Measurements from ENCODE around the gene CNTN5.

CNTN5 gene

GRCh38 chr11:99371257-99371656 lies 350.5 kb downstream of the CNTN5 start:
- no peak for DNase-seq (ENCODE audit: low read depth in 2 of 3, low spot score in 1 of 3)

GRCh38 chr11:99376463-99376862 lies 355.7 kb downstream of the CNTN5 start:
- no peak for DNase-seq (ENCODE audit: low read depth in 2 of 3, low spot score in 1 of 3)

GRCh38 chr11:99383648-99384245 lies 363.0 kb downstream of the CNTN5 start:
- DNase-seq (ENCODE audit: low read depth in 2 of 3, low spot score in 1 of 3), result no peak

- no peak for DNase-seq (ENCODE audit: low read depth in 2 of 3, low spot score in 1 of 3)
Measured at GRCh38 chr11:99391245-99391644, 370.5 kb downstream of the CNTN5 start.

DNA sequence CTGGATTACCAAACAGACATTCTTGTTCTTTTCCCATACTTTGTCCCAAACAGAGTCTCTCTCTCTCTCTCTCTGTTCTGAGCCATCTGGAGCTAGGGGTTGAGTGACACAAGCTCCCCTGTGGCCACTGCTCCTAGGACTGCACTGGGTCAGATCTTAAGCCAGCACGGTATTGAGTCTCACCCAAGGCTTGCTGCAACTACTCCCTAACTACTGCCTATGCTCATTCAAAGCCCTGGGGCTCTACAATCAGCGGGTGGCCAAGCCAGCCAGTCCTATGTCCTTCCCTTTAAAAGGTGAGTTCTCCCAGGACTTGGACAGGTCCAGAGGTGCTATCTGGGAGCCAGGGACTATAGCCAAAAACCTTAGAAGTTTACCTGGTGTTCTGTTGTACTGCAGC lies 385.6 kb downstream of the CNTN5 start:
- no peak for DNase-seq (ENCODE audit: low read depth in 2 of 3, low spot score in 1 of 3)

DNA sequence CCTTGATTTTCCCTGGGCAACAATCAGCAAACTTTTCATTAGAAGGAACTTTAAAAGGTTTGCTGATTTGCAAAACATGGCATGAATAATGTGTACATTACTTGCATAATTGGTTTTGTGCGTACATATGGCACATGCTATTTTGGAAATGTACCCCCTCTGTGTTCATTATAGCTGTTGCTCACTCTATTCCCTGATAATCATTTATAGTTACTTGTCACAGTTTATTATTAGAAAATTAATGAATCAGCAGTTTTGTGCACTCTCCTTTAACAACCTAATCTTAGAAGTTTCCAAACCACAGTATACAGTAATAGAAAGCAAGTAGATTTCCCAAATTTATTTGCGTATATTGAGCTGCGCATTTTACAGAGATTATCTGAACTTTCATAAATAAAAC lies 389.9 kb downstream of the CNTN5 start:
- no peak for DNase-seq (ENCODE audit: low read depth in 2 of 3, low spot score in 1 of 3)

GRCh38 chr11:99418927-99419720 lies 398.4 kb downstream of the CNTN5 start:
- no peak for DNase-seq (ENCODE audit: low read depth in 2 of 3, low spot score in 1 of 3)

- DNase-seq (ENCODE audit: low read depth in 2 of 3, low spot score in 1 of 3), result no peak
Measured at GRCh38 chr11:99419991-99420390, 399.2 kb downstream of the CNTN5 start.

GRCh38 chr11:99422581-99423427 lies 402.1 kb downstream of the CNTN5 start:
- no peak for DNase-seq (ENCODE audit: low read depth in 2 of 3, low spot score in 1 of 3)

DNA sequence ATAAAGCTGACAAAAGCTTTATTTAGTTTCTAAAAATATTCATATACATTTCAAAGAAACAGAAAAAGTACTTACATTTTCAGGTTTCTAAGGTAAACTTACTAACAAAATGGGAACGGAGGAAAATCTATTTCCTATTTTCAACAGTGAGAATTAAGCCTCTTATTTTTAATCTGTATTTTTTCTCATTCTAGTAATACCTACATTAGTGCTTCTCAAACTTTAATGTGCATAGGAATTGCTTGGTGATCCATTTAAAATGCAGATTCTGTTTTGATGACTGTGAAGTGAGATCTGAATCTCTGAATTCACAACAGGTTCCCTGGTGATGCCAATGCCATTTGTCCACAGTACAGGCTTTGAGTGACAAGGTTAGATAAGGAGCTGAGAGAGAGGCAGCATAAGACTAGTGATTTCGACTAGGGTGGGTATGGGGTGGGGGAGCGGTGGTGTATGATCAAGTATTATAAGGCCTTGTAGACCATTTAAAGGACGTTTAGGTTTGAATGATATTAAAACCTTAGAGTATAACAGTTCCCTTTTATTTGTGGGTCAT lies 402.8 kb downstream of the CNTN5 start:
- no peak for DNase-seq (ENCODE audit: low read depth in 2 of 3, low spot score in 1 of 3)

GRCh38 chr11:99424313-99425084 lies 403.8 kb downstream of the CNTN5 start:
- no peak for DNase-seq (ENCODE audit: low read depth in 2 of 3, low spot score in 1 of 3)

DNA sequence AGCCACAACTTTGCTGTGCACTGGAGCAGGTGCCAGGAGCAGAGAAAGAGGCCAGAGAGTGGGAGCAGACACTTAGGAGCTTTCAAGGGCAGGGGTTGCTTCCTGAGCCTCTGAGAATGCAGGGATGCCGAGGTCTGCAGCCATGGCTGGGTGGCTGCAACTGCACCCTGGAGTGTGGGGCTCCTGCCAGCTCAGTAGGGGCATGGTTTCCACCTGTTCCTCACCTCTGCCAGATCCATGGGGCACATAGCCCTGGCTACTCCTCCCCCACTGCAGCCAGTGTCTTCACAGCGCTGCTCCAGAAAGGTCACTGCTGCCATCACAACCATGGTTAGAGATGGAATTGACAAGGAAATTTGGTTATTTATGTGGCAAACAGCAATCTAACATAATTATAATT lies 404.8 kb downstream of the CNTN5 start:
- no peak for DNase-seq (ENCODE audit: low read depth in 2 of 3, low spot score in 1 of 3)

DNA sequence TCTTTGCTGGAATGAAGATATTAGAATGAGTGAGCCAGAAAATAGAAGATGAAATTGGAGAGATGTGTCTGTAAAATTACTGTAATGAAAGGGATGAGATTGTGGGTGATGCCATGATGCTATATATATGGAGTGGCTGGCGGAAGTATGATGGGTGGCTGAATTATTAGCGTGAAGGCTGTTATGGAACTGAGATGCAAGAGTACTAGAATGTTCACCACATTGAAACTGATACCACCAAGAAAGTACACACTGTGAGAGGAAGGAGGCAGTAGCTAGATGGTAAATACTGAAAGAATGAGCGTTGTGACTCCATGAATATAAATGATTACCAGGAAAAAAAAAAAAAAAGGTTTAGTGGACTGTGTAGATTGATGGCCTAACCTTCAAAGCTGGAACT lies 411.9 kb downstream of the CNTN5 start:
- no peak for DNase-seq (ENCODE audit: low read depth in 2 of 3, low spot score in 1 of 3)

DNA sequence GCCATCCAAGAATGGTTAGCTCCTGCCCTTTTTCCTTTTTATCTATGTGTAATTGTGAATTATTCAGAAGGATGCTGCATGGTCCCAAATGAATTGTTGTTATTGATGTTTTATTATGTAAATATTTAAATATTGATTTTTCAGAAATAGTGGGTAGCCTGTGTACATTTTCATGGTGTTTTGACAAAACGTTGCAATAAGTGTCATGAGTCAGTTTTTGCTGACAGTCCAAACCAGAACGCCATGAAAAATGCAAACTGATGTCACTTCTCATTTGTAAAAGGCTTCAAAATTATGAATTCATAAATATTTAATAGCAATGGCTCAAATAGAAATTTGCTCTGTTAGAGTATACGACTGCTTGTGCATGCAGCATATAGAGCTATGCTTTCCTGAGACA lies 422.5 kb downstream of the CNTN5 start:
- no peak for DNase-seq (ENCODE audit: low read depth in 2 of 3, low spot score in 1 of 3)

DNA sequence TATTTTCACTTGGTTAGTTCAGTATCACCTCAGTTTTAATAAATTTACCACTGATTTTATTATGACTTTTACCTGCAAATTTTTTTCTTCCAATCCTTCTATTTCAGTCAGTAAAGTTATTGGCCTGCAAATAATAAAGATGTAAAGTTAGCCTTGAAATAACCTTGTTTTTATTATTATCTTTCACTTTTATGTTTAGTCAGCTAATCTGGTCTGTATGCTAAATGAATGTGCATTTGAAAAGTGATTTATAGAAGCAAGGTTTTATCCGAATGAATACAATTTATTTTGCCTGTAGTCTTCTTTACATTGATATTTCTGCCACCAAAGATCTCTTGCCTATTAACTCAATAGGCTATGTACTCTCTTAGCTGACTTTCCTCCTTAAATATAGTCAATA lies 425.7 kb downstream of the CNTN5 start:
- DNase-seq (ENCODE audit: low read depth in 2 of 3, low spot score in 1 of 3), result no peak

GRCh38 chr11:99449345-99449744 lies 428.6 kb downstream of the CNTN5 start:
- no peak for DNase-seq (ENCODE audit: low read depth in 2 of 3, low spot score in 1 of 3)

- DNase-seq (ENCODE audit: low read depth in 2 of 3, low spot score in 1 of 3), result no peak
Measured at GRCh38 chr11:99452075-99452474, 431.3 kb downstream of the CNTN5 start.

DNA sequence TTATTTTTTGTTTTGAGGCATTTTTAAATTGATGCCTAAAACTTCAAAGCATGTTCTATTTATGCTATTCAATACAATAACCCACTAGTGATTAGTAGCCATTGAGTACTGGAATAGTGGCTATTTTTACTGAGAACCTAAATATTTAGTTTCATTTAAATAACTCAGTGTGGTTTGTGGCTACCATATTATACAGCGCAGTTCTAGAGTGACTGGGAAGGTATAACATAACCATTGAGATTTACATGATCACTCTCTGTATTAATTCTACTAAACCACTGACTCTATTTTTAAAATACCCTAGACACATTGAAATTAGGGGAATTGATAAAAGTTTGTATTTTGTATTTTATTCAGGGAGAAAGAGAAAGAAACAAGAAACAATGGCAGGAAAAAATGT lies 441.2 kb downstream of the CNTN5 start:
- no peak for DNase-seq (ENCODE audit: low read depth in 2 of 3, low spot score in 1 of 3)

GRCh38 chr11:99464985-99465384 lies 444.2 kb downstream of the CNTN5 start:
- DNase-seq (ENCODE audit: low read depth in 2 of 3, low spot score in 1 of 3), result no peak

- no peak for DNase-seq (ENCODE audit: low read depth in 2 of 3, low spot score in 1 of 3)
Measured at GRCh38 chr11:99489581-99489980, 468.8 kb downstream of the CNTN5 start.

DNA sequence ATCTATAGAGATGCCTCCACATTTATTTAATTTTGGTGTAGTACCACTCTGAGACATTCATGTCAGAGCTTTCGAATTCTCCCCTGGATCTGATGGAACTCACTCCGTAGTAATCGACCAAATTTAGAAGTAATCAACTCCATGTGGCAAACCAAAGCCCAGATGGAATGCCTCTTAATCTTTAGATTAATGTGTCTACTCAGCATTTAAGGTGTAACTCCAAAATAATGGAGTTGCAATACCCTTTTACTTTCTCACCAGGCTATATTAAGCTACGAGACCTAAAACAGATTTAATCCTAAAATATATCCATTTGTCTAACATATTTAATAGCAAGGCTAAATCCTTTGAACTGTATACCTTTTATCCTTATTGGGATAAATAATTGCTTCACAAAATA lies 473.3 kb downstream of the CNTN5 start:
- no peak for DNase-seq (ENCODE audit: low read depth in 2 of 3, low spot score in 1 of 3)

Data from stimulated activated CD4-positive, alpha-beta T cell treated with anti-CD3 and anti-CD28 coated beads, Interleukin-12 subunit alpha, Interleukin-12 subunit beta, amount 100 ng/mL, for 48 hours (primary cell).